Stimulated activated CD4-positive, alpha-beta T cell treated with anti-CD3 and anti-CD28 coated beads, Interleukin-4, amount 100 ng/mL, for 1 hour (primary cell): ENCODE measurements around the gene FAHD1.
"Not testable (repeated sequence)": the region's sequence is repeated elsewhere in the genome, so short reads cannot be mapped to it uniquely, and the experiment has no call there.

Experiments
- DNase-seq: peaks from one replicate; pipeline ENCODE4 v3.0.0-alpha.2; 2020

The FAHD1 gene

DNA sequence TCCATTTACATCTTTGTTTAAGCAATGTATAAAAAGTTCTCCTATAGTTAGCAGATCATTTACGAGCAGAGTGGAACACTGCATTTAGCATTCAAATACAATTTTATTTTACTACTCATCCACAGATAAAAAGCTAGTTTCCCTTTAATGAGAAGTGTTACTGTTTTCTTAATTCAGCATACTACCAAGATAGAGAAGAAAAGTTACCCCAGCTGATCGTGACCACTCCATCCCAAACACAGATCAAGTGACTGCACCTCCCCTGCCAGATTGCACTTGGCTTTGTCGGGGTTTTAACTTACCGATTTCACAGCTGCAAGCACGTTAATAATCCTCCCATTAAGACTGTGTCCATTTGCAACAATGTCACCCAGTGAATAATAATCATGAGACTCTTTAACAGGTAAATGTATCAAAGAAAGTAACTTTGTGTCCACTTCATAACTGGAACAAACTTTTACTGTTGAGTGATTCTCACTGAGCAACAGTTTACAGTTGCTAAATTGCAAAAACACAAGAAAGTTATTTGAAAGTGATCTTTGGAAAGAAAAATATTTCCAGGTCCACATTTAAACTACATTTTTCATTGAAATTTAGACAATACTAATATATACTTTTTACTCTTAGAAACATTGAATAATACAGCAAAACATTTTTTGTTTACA, 30.6 kb downstream of the FAHD1 start:
- DNase-seq = no peak

DNA sequence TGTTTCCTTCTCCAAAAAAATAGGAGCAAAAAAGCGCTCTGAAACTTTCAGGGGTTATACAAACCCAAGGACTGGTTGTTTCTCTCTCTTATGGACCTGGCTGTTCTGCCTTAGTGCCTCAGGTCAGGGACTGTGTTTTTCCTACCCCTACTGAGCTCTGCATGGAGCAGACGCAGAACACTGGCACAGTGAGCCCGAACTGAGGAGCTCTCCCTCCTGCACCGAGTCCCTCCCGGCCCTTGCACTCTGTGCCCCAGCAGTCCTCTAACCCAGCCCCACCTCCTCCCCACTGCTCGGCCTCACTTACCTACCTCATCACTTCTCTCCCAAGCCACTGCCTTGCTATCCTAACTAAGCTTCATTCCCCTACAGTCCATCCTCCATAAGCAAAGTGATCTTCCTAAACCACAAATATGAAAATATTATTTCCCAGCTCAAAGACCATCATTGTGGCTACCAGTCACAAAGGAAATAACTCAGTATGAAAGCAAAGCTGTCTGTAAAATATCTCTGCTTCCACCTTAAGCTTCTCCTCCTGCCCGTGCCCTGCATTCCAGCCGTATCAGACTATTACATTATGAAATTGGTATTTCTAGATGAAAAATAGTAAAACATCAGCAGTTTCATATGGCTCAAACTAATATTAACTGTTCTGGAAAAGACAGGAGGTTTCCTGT, 31.3 kb downstream of the FAHD1 start:
- no peak for DNase-seq

DNA sequence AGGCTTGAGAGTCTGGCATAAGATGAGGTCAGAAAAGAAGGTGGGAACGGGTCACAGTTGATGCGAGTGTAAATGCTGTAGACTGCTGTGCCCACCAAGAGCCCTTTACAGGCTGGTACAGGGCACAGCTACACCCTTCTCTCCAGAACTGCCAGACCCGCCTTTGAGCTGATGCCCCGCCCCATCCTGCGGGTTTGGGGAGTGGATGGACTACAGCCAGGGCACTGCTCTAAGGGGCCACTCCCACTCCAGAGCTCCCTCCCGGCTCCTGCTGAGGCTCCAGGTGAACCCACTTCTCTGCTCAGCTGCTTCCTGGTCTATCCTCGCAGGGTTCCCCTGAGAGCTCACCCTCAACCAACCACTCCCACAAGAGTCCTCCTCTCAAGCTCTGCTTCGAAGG, 32.6 kb downstream of the FAHD1 start:
- DNase-seq = no peak

DNA sequence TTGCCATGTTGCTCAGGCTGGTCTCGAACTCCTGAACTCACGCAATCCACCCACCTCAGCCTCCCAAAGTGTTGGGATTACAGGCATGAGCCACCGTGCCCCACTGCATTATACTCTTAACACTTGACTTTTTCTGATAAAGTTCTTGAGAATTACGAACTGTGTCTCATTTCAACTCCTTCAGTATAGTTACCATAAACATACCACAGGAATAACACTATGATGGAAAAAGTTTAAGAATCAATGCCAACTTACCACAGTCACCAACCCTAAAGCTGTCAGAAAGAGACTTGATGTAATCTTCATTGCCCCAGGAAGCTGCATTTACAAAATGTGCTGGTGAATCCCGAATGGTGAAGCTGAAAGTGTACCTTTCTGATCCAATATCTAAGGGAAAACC, 34.7 kb downstream of the FAHD1 start:
- DNase-seq = no peak

DNA sequence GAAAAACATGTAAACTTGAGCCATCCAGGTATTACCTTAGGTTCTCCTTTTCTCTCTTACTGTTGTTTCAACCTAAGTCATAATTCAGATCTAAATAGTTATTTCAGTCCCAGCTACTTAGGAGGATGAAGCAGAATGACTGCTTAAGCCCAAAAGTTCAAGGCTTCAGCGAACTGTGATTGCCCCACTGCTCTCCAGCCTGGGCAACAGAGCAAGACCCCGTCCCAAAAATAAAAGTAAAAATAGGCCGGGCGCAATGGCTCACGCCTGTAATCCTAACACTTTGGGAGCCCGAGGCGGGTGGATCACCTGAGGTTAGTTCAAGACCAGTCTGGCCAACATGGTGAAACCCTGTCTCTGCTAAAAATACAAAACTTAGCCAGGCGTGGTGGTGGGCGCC, 35.4 kb downstream of the FAHD1 start:
- DNase-seq = no peak

DNA sequence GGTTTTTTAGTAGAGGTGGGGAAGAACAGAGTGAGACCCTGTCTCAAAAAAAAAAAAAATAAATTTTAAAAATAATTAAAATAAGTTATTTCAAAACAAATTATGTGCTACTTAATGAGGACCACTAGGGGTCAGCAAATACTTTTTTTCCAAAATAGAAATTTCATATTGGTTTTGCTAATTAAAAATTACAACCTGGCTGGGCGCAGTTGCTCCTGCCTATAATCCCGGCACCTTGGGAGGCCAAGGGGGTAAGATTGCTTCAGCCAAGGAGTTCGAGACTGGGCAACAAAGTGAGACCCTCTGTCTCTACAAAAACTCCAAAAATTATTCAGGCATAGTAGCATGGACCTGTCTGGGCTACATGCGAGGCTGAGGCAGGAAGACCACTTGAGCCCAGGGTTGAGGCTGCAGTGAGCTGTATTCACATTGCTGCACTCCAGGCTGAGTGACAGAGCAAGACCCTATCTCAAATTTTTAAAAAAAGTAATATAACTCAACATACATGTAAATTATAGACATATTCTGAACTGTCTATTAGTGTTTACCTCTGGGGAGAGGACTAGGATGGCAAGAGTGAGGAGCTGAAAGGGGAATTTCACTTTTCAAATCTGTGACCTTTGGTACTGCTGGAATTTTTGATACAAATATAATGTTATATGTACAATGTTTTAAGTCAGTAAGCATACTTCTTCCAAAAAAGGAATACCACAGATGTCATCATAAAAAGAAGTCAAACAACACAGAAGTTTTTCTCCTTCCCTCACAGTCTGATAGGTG, 36.9 kb downstream of the FAHD1 start:
- DNase-seq = no peak

DNA sequence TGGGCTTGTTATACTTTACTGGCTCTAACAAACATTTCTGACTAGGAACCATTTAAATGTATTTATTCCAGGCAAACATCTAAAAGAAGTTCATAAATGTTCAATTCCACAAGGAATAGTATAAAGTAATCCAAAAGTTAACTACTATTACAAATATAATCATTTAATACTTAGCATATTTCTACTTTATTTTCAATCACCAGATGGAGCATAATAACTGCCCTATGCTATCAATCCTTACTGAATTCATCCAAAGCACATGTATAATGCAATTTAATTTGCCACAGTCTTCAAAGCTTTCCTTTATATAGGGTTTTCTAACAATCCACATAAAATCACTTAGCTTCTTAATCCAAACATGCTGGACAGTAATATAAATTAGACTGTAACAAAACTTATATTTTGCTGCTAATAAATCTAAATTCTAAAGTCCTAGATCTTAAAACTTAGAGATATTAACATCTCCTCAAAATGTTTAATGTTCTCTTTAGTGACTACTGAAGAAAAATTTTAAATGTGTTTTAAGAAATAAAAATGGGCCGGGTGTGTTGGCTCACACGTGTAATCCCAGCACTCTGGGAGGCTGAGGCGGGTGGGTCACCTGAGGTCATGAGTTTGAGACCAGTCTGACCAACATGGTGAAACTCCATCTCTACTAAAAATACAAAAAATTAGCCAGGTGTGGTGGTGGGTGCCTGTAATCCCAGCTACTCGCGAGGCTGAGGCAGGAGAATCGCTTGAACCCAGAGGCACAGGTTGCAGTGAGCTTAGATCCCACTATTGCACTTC, 39.1 kb downstream of the FAHD1 start:
- no peak for DNase-seq

DNA sequence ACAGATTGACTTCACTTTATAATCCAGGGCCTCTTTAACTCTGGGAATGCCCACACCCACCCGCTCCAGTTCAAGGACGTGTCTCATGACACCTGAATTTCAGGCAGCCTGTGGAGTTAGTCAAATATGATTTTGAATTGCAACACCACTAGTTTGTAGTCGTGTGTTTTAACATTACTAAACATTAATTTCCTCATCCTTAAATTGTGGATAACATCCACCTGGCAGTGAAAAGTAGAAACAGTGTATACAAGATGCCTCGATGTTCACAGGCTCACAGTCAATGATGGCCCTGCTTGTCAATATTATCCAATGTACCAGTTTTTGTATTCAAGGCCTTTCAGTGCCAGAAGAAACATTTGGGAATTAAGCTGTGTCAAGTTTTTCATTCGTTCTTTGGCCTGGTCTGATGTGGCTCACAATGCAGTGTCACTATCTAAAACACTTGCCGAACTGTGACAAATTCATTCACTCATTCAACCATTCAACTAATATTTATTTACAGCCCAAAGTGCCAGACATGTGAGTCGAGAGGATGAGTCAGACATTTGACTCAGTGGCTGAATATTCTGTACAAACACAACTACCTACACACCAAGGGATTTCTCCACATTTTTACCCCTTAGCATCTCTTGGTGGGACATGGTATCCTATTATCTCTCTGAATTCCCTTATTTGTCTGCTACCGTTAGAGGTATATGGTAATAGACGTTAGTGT, 43.5 kb downstream of the FAHD1 start:
- DNase-seq = no peak

DNA sequence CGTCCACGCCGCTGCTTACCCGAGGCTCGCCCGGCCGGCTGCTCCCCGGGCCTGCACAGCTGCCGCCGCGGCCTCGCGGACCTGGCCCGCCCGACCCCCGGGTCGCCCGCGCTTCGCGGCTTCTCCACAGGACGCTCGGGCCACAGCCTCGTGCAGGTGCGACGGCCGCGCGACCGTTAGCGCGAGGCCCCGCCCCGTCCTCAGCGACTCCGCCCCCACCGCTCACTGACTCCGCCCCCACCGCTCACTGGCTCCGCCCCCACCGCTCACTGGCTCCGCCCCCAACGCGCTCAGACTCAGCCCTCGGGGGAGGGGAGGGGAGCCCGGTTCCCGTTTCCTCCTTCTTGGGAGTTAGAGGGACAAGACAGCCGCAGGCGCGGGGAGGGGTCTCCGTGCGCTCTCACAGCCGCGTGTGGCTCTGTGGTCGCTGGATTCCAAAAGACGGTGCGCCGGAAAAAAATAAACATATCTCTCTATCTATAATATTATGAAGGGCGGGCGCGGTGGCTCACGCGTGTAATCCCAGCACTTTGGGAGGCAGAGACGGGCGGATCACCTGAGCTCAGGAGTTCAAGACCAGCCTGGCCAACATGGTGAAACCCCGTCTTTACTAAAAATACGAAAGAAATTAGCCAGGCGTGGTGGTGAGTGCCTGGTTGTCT, 45.1 kb downstream of the FAHD1 start, which contains the start of gene MEIOB:
Gene MEIOB (minus strand): TSS at position 191 of the 662 bp plus-strand sequence. CDS start 3,989 bp downstream, outside the sequence.
- DNase-seq = peak; percentile 51

DNA sequence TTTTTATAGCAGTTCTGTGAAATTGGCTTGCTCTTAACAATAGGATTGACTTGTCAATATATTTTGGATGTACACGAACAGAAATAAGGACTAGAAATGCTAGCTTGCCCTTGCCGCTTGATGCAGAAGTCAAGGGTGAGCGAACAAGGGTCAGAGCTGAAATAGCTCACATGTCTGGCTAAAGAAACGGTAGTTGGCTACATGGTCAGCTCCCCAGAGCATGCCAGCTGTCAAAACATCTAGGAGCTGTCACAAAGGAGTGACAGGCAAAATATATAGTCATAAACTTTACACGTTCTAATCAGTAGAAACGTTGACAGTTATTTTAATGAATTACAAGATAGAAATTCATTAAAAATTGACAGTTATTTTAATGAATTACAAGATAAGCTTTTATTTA, 47.8 kb downstream of the FAHD1 start:
- DNase-seq = no peak

DNA sequence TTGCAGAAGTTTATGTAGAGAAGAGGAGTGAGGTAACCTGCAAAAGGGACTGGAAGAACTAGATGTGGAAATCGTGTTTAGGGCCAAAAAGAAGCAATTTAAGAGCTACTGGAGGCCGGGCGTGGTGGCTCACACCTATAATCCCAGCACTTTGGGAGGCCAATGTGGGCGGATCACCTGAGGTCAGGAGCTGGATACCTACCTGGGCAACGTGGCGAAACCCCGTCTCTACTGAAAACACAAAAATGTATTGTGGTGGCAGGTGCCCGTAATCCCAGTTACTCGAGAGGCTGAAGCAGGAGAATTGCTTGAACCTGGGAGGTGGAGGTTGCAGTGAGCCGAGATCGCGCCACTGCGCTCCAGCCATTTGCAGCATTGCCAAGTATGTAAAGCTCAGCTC, 49.1 kb downstream of the FAHD1 start:
- not testable (repeated sequence) for DNase-seq

DNA sequence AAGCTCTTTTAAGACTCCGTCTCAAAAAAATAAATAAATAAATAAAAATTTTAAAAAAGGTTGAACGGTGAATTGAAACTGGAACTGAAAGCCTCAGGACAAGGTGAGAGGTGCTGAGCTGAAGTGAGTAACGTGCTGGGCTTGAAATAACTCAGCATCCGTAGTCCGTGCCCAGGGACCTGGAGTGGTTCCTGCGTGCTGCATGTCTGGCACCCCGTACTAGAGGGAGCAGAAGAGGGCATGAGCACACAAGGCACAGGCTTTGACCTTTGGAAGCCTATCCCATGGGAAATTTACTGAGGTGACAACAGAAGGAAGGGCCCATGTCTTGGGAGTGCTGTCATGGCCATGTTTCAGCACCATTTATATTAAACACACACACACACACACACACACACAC, 49.5 kb downstream of the FAHD1 start:
- DNase-seq = no peak

DNA sequence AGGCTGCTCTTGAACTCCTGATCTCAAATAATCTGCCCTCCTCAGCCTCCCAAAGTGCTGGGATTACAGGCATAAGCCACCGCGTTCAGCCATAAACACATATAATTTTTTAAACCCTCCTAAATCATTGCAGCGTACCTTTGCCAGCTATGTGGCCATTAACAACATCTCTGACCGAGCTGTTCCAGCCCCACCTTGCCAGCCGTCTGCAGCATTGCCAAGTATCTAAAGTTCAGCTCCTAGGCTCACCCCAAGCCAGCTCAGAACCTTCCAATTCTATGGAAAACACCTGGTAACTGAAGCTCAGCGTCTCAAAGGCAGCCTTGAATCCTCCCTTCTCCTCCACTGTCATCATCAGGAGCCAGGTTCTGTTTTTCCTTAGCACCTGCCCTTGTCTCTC, 50.1 kb downstream of the FAHD1 start:
- DNase-seq = no peak

DNA sequence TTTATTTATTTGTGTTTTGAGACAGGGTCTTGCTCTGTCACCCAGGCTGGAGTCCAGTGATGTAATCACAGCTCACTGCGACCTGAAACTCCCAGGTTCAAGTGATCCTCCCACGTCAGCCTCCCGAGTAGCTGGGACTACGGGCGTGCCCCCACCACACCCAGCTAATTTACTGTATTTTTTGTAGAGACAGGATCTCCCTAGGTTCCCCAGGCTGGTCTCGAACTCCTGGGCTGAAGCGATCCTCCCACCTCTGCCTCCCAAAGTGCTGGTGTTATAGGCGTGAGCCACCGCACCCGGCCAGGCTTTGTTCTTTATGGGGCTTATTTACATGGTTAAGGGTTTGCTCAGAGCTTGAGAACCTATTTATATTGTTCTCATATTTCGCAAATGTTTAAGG, 50.8 kb downstream of the FAHD1 start:
- no peak for DNase-seq

DNA sequence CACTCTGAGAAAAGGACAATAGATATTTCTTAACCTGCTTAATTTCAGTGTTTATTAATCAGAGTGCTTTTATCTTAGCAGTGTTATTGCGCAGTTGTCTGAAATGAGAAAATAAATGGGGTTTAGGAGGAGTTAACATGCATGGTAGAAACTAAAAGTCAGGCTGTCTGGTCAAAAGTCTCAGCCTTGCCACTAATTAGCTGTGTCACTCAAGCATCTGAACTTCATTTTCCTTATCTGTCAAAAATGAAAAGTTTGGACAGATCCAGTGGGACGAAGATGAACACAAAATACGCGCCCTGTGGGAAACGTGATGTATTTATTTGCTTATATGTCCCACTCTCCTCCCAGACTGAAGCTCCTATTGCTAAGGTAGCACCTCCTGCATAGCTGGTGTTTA, 51.2 kb downstream of the FAHD1 start:
- no peak for DNase-seq
